Endothelial cell (in vitro differentiated cells): ENCODE data around the gene ALS2CL. TPM values are rescaled to one million over a fixed set of nuclear protein-coding genes. Genes with fewer than 3 reads are reported as not detected.

Experiments
- DNase-seq: peaks from one replicate; pipeline ENCODE4 v3.0.0; 2021; ENCODE audit warnings: low spot score
- H3K27ac Mint-ChIP-seq: one replicate; pipeline ENCODE4 v1.8.0; 2021; ENCODE audit warnings: mixed read lengths, inconsistent platforms; ENCODE audit not compliant: unreplicated experiment
- H3K27me3 Mint-ChIP-seq: one replicate; pipeline ENCODE4 v1.8.0; 2021; ENCODE audit warnings: mild to moderate bottlenecking, moderate library complexity, mixed read lengths, inconsistent platforms; ENCODE audit not compliant: unreplicated experiment
- H3K36me3 Mint-ChIP-seq: one replicate; pipeline ENCODE4 v1.8.0; 2021; ENCODE audit warnings: mild to moderate bottlenecking, low read depth, mixed read lengths, inconsistent platforms; ENCODE audit not compliant: unreplicated experiment
- H3K4me1 Mint-ChIP-seq: one replicate; pipeline ENCODE4 v1.8.0; 2021; ENCODE audit warnings: mild to moderate bottlenecking, mixed read lengths, inconsistent platforms; ENCODE audit not compliant: unreplicated experiment
- H3K4me3 Mint-ChIP-seq: one replicate; pipeline ENCODE4 v1.8.0; 2021; ENCODE audit warnings: mild to moderate bottlenecking, mixed read lengths, inconsistent platforms; ENCODE audit not compliant: unreplicated experiment
- H3K9me3 Mint-ChIP-seq: one replicate; pipeline ENCODE4 v1.8.0; 2021; ENCODE audit warnings: mixed read lengths, inconsistent platforms; ENCODE audit not compliant: unreplicated experiment
- CTCF ChIP-seq: fragments of 200-600 bp; sonication (generic); IDR thresholded peaks from one replicate; pipeline ENCODE4 v1.5.0; 2021; ENCODE audit warnings: antibody characterized with exemption; ENCODE audit not compliant: unreplicated experiment
- total RNA-seq: library from RNA; stranded (reverse); fragmentation: NEBNext Ultra II Directional; extraction: Animal tissue kit (Norgen Biotek cat#: 25700); gene quantifications from one replicate; pipeline ENCODE4 v1.2.1, GENCODE V29; 2021; ENCODE audit not compliant: unreplicated experiment

ALS2CL gene
- total RNA-seq, 1 donor from 2014 or later = 5.6 TPM

GRCh38 chr3:46624533-46624932, 68.9 kb downstream of the ALS2CL start:
- H3K4me3 Mint-ChIP-seq = no peak overlapping the region
- DNase-seq = no peak
- TF ChIP-seq CTCF = no peak
- no peaks in the 10 kb centered on the region for H3K36me3 Mint-ChIP-seq
- peak overlapping the region; percentile 81 for H3K27ac Mint-ChIP-seq
- no peaks in the 10 kb centered on the region for H3K9me3 Mint-ChIP-seq
- H3K27me3 Mint-ChIP-seq = peaks cover 3% of the 10 kb centered on the region
- peaks cover 46% of the 10 kb centered on the region for H3K4me1 Mint-ChIP-seq

- no peak for DNase-seq
- Mint-ChIP-seq H3K27me3 (peaks cover 1% of the 10 kb centered on the region), H3K4me3 (no peak overlapping the region), H3K4me1 (peaks cover 17% of the 10 kb centered on the region), H3K9me3 (no peaks in the 10 kb centered on the region), H3K36me3 (no peaks in the 10 kb centered on the region), H3K27ac (no peak overlapping the region)
- TF ChIP-seq CTCF = no peak
These were observed 73.4 kb downstream of the ALS2CL start for GRCh38 chr3:46619845-46620778.

Other genes starting within 250 kb of the ALS2CL start
- gene LTF, start 228.8 kb downstream of the ALS2CL start, total RNA-seq = not detected
- not detected for gene RTP3, start 195.7 kb downstream of the ALS2CL start, total RNA-seq
- gene LRRC2, start 127.4 kb downstream of the ALS2CL start, total RNA-seq = 0.23 TPM
- gene FAM240A, start 81.2 kb downstream of the ALS2CL start, total RNA-seq = not detected
- gene TMIE, start 7.7 kb upstream of the ALS2CL start, total RNA-seq = 0.23 TPM
- 0.38 TPM for gene PRSS50, start 24.2 kb upstream of the ALS2CL start, total RNA-seq
- gene MYL3, start 169.8 kb upstream of the ALS2CL start, total RNA-seq = not detected
- 6.2 TPM for gene PTH1R, start 184.0 kb upstream of the ALS2CL start, total RNA-seq